ENCODE measurements around the gene KCNIP4.

KCNIP4 gene

DNA sequence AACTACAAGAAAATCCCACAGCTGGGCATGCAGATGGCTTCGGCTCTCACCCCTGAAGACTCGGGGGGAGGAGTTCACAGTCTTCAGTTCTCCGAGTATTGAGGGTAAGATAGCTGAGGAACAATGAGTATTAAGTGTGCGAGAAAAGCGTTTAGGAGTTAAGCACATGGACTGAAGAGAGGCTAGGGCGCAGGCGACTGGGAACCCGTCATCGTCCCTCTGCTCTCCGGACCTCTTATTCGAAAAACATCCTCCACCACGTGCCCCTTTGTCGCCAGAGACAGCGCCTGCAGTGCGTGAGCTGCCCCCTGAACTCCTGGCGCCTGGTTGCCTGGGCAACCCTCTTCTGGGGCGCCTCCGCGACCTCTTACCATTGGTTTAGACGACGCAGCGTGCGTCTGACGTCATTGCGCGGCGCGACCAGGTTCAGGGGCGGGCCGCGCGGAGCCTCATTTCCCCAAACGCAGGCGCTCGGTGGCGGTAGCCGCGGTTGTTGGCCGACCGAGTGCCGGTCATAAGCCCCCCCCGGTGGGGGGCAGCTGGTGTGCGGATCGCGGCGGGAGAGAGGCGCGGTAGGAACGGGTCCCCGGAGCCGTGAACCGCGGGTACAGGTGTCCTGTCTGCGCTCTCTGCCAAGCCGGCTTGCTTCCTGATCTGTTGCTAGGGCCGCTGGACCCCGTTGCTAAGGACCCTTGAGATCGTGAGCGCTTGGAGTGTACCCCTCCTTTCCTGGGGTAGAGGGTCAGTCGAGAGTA is 1248.4 kb downstream of the KCNIP4 start, which contains the start of gene PACRGL:
TSS of gene PACRGL (plus strand) at position 452 of the 755 bp plus-strand sequence. CDS start 4,024 bp downstream, outside the sequence.
- in situ Hi-C loops (cut with HindIII; ENCODE audit: low sequenced_read_pairs) = no loop called here

DNA sequence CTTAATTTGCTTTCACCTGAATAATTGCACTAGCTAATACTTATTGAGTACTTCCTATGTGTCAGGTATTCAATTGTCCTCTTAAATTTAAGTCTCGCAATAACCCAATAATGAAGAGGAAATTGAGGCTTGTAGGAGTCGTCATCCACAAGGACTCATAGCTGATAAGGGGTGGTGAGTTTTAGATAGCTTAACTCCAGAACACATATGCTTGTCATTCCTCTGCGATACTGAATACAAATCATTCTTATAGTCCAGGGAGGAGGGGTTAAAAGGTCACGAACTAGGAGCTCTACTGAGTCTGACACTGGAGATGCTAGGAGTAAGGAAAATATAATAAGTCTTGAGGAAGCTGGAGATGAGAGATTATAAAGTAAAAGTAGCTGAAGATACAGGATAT is 1249.8 kb downstream of the KCNIP4 start:
- in situ Hi-C loops (cut with HindIII; ENCODE audit: low sequenced_read_pairs) = no loop called here

DNA sequence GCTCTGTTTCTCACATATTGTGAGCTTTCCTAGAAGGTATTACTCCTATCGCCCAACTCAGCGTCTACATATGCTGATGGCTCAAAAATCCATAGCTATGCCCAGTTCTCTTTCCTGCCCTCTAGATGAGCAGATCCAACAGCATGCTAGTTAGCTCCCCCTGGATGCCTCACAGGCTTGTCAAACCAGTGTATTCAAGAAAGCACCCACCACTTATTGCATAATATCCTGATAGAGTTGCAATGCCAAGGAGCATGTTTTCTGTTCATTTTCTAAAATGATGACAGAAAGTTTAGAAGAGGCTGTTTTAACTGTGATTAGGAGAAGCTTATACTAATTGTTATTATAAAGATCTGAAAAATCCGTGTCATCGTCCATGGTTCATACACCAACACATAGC is 1250.2 kb downstream of the KCNIP4 start:
- in situ Hi-C loops (cut with HindIII; ENCODE audit: low sequenced_read_pairs) = no loop called here

DNA sequence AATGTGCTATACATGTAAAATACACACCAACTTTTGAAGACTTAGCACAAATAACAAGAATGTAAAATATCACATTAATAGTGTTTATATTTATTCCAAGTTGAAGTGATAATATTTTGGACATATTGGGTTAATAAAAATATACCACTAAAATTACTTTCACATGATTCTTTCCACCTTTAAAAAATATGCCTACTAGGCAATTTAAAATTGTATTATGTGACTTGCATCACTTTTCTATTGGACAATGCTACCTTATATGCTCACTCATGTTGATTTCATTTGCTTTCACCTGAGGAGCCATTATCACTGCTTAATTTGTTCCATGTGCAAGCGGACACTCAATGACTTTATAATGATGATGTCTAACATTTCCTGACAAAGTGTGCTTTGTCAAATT is 1251.8 kb downstream of the KCNIP4 start:
- in situ Hi-C loops (cut with HindIII; ENCODE audit: low sequenced_read_pairs) = no loop called here

DNA sequence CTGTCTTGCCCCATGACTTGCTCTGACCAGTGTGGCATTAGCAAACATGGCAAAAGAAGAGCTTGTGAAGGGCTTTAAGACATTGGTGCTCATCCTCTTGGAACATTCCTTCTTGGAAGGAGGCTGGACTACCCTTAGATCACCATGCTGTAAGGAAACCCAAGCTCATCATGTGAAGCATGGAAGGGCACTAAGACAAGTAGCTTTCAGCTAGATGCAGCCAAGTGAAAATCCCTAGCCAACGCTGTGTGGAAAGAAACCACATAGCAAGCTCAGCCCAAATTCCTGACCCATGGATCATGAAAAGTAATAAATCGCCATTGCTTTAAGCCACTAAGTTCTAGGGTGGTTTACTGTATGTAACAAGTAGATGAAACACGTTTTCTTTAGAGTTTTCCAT is 1260.7 kb downstream of the KCNIP4 start:
- in situ Hi-C loops (cut with HindIII; ENCODE audit: low sequenced_read_pairs) = no loop called here

DNA sequence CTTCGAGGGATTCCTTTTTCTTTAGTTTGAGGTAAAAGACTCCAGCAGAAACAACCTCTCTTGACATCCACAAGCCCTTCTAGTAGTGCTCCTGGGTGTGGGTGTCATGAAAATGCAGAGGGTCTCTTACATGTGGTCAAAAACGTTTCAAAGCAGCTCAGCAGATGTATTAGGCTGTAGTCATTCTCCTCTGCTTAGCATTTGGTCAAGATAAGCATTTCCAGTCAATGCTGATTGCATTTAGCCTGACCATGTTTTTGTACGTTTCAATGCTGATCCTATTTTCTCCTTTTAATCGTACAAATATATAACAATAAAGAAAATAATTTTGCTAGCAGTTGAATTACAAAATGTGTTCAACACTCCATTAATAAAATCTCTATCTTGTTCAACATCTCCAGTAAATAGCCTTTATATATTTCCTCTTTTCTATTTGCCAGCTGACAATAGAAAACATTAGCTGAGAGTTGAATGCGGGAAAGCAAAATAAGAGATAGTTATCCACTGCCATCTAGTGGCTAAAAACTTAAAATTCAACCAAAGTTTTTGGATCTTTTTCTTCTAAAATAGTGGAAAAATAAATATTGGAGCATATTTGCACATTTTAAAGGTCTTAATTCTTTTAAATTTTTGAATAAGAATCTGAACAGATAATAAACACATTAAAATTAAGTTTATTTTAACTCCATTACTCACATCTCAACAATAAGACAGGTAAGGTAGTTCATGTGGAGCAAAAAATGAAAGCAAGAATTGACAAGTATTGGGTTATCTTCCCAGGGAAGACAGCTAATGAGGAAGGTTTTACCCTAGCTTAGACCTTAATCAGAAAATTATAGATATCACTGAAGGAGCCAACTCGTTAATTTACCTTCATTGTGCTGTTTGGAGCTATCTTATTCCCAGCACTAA is 1263.5 kb downstream of the KCNIP4 start:
- in situ Hi-C loops (cut with HindIII; ENCODE audit: low sequenced_read_pairs) = no loop called here

DNA sequence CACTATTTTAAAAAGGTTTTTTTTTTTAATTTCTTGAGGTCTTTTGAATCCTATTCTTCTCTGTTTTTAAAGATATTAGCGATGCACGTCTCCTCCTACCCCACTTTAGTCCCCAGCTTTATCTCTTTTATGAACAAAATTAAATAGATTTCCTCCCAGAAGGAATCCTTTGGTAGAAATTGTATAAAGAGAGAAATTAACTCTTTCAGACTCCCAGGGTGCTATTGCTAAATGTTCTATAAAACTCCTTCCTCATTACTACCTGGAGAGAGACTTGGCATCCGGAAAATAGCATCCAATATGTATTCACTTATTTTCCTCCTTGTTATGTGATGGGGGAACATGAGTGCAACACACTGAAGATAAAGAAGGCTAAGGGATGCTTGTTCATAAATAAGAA is 1264.8 kb downstream of the KCNIP4 start:
- in situ Hi-C loops (cut with HindIII; ENCODE audit: low sequenced_read_pairs) = no loop called here

DNA sequence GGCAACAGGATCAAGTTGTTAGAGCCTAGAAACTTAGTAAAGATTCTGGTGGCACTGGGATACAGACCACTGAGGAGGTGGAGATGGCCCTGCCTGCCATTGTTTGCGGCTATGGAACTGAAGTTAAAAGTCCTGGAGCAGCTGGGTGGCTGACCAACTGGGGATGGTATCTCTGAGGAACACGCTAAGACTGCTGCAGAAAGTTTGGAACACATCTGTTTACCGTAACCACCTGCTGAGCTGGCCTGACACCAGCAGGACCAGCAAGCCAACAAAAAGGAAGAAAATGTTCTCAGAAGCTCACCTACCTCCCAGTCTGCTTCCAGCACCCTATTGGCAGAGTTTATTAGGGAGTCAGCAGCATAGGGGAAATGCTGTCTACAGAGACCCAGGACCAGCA is 1265.7 kb downstream of the KCNIP4 start:
- in situ Hi-C loops (cut with HindIII; ENCODE audit: low sequenced_read_pairs) = no loop called here

DNA sequence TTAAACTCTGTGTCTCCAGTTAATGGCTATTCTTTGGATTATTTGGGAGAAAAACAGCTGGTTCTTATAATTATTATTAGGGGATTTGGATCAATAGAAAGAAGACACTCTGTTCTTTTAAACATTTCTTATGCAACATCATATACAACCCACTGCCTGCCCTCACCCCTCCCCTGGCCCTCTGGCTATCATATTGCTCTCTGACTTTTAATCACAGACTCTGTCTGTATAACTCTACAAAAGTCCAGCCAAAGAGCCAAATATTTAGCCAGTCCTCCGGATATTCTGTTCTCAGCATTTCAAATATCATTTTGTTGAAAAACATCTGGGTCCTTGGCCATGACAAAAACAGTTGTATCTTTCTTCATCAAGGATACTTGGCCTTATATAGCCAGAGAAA is 1267.3 kb downstream of the KCNIP4 start:
- in situ Hi-C loops (cut with HindIII; ENCODE audit: low sequenced_read_pairs) = no loop called here

DNA sequence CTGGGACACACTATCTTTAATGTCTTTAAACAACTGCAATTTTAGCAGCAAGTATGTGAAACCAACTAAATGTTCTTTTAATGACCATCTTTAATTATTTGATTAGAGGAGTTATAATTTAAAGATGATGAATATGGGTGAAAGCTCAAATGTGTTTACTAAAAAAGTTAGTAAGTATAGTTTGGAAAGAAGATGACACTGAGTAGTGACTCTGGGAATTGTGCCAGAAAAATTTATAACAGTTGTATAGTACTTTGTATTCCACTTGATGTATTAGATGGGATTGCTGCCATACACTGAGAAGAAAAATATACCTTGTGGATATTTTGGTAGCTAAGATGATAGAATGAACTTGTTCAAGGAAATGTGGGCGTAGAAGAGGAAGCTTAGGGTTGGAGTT is 1267.8 kb downstream of the KCNIP4 start:
- in situ Hi-C loops (cut with HindIII; ENCODE audit: low sequenced_read_pairs) = no loop called here

DNA sequence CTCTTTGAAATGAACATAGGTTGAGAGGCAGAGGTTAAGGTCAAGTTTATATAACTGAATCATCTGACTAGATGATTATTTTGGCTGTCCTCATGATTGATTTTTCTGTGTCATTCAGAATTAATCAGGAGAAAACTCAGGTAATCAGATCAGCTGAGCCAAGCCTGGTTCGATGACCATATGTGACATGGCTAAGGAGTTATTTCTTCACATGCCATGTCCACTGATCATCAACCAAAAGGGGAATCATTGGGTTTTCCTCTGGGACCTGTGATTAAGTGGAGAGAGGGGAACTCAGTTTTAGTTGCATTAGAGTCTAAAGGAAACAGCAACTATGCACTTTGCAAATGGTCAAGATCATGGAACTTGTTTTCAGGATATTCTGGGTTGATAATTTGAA is 1268.6 kb downstream of the KCNIP4 start:
- in situ Hi-C loops (cut with HindIII; ENCODE audit: low sequenced_read_pairs) = no loop called here

Data from endothelial cell of hepatic sinusoid (primary cell).